HG02642 (cell line): ENCODE data around the gene USP6NL.

Source experiments
- ATAC-seq: cut with Tn5 transposase; IDR thresholded peaks from one replicate; pipeline ENCODE4 v1.9.1; 2021; ENCODE audit warnings: mild to moderate bottlenecking; ENCODE audit not compliant: unreplicated experiment, poor library complexity

USP6NL gene

DNA sequence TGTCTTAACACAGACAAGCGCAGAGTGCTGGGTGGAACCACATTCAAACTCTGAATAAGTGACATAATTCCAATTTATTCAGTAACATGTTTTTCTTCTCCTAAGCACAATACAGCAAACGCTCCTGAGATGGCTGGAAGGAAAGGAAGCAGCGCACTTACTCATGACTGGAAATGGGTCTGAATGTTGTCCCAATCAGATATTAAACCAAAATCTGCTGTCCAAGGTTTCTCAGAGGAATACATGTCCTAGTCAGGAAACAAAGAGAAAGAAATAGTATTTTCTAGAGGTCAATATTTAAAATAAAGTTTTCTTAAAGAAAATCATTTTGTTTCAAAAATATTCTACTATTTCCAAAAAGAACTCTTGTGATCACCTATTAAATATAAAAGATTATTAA, 14.0 kb downstream of the USP6NL start:
- no peak for ATAC-seq

DNA sequence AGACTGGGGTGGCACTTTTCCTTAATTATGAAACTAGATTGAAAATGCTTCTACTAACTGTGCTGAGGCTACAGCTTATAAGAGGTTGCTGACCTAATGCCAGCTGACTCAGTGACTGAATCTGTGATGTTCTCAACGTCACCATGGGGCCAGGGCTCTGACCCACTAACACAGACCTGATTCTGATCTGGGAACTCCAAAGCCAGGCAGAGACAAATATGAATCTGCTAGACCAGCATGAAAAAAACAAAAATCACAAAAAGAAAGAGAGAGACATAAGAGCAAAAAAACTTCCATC, 16.1 kb downstream of the USP6NL start:
- ATAC-seq: no peak

DNA sequence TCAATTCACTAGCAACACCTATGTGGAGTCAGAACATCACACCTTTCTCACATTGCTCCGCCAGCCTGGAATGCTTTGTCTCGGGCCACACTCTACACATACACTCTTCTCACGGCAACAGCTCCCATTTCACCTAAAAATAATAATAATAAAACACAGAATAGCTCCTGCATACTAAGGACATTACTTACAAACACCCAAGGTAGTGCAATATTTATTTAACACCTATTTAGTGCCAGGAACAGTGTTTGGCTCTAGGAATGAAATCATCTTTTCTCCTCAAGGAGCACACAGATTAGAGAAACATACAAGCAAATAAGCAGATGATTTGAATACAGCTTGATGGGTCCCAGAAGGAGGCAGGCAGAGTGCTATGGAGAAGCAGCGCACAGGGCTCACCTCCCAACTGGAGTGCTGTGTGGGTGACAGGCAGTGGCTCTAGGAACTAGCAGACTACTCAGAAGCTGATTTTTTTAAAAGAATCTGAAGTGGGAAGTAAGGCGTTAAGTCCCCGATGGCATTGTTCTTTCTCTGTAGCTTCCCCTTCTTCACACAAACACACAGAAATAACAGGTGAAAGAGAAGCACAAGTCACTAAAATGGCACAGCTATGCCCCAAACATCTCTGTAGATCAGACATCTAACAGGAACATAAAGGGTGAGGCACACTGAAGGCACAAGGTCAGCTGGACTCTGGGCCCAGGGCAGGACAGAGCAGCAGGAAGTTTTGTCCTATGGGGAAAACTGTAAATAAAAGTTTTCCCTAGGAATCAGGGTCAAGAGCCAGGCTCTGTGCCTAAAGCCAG, 16.7 kb downstream of the USP6NL start:
- ATAC-seq: no peak

DNA sequence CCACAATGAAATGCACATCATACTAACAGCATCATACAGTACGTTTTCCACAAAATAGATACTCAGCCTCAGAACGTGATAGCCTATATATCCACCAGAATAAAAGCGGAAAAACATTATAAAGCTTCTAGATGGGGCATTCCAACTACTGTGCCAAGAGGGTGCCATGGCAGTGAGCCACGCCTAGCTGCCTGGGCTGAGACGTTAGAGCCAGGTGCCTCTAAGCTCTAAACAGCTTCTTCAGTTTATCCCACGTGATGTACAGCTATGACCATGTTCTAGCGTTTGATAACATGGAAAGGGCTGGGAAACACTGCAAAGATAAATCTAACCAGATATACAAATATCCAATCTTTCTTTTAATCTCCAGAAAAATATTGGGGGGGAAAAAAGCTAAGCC, 17.8 kb downstream of the USP6NL start:
- no peak for ATAC-seq

DNA sequence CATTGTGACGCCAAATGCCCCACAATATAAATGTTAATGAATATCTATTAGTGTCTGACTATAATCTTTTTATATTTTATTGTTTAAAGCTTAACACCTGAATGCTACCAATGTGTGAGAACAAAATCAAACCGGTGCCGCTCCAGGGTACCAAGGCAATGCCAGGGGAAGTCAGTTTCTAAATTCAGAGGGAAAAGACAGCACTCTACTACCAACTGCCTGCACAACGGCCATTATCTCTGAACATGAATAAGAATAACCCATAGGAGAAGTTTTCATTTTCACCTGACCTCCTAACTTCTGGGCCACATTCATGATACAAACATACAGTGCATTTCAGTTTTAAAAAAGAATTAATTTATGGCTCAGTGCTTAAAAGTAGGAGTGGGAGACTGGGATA, 21.7 kb downstream of the USP6NL start:
- ATAC-seq: no peak

DNA sequence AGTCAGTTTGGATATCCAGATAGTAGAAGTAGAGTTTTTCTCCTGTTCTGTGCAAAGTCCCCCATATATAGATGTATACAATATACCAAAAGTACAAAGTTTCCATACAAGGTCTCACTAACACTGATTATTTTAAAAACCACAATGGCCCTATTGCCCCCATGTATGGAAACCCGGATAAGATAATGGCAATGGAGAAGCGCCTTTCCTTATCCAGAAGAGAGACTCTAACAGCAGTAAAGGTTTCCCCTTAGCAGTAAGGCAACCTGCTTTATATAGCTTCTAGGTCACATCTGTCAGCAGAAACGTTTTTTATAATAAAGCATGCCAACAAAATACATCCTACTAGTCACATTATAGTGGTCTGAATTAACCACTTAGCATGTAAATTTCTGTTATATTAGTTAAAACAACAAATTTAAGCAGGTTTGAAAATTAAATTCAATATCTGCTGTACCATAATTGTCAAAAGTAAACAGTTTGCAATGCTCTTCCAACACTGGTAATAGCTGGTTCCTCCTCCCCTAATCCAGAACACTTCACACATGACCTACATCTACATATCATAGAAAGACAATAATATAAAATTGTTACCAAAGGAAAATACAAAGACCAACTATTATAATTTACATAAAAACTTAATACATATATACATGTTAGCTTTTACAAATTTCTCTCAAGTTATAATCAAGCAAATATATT, 22.4 kb downstream of the USP6NL start:
- ATAC-seq: no peak

DNA sequence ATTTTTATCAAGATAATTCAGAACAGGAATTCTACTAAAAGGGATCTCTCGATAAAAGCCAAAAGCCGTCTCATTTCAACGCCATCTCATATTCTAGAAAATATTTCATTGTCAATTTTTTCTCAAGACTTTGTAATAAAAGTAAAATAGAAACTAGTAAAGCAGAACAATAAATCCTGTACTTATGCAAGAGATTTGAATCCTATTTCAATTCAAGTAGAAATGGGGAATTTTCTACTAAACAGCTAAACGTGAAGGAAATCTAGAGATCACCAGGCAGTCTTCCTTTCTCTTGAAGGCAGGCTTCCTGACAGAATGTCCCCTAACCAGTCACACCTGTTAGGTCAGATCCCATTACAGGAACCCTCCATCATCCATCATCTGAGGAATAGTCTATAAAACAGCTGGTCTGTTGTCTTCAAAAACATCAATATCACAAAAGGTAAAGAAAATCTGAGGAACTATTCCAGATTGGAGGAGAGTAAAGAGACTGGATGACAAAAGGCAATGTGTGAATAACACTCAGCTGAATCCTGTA, 23.7 kb downstream of the USP6NL start:
- ATAC-seq: no peak

DNA sequence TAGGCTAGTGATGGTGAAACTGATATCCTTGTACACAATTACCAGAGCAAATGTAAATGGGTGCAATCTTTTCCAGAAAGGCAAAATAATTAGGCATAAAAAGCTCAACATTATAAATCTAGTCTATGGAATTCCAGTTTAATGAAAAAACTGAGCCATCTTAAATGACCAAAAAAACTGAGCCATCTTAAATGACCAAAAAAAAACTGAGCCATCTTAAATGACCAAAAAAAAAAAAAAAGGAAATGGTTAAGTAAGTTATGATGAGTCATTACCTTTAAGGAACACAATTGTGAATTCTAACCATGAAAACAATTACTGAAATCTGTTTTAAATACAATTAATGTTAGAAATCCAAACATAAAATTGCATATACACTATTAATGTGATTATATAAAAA, 25.3 kb downstream of the USP6NL start:
- ATAC-seq: no peak

DNA sequence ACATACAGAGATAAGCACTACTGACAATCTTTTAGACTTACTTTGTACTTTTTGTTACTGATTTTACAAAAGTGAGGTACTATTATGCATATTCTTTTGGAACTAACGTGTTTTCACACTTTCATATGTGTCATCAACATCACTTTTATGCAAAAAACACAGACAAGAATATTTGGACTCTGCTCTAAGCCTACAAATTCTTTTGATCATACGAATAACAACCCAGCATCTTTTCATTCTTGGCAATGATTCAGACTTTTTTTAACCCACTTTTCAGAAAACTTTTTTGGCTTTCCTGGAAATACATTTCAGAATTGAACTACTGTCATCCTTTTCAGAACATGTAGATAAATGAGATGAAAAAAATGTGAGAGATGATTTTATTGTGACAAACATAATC, 30.2 kb downstream of the USP6NL start:
- ATAC-seq: no peak

DNA sequence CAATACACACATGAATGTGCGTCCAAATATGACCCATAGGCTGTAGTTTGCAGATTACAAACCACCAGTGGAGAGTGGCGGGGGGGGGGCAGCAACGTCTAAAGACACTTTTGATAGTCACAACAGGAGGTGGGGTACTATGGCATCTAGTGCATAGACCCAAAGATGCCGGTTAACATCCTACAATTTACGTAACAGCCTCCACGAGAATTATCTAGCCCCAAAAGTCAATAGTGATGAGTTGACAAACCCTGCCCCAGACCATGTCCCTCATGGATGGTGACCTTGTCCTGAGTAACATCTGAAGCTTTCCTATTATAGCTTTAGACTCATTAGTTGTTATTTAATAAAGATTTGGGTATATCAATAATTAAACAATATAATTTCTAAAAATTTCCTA, 31.6 kb downstream of the USP6NL start:
- no peak for ATAC-seq

DNA sequence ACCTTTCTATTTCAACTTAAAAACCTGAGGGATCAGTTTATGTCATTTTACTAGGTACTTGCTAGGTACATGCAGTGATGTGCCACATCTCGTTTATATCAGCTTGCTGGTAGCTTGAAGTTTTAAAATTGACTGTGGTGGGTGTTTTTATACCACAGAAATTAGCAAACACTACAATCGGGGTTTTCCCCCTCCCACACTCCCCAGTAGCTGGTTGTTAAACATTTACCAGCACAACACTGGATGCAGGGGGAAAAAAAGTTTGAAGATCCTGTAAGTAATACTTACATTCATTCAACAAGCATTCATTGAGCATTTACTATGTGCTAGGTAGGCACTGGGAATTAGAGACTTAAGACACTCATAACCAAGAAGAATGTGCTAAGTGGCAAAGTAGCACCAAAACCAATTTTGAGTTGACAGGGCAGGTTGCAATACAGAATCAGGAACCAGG, 32.6 kb downstream of the USP6NL start:
- ATAC-seq: peak; percentile 59

DNA sequence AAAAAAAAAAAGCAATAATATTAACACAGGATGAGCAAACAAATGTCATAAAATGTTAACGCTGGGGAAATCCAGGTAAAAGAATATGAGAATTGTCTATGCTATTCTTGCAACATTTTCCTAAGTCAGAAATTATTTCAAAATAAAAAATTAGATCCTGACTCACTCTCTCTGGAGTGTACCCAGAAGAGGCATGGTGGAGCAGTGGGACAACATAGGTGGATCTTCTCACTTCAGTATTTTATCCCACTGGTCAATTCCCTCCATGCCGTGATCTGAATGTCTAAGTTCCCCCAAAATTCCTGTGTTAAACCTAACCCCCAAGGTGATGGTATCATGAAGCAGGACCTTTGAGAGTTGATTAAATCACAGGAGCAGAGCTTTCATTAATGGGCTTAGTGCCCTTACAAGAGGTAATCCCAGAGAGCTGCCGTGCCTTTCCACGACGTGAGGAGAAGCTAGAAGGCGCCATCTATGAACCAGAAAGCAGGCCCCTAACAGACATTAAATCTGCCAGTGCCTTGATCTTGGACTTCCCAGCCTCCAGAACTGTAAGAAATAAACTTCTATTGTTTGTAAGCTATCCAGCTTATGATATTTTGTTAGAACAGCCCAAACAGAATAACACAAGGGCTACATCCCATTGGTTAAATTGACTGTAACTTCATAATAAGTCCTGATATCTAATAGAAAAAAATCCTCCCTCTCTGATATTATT, 35.2 kb downstream of the USP6NL start:
- no peak for ATAC-seq

DNA sequence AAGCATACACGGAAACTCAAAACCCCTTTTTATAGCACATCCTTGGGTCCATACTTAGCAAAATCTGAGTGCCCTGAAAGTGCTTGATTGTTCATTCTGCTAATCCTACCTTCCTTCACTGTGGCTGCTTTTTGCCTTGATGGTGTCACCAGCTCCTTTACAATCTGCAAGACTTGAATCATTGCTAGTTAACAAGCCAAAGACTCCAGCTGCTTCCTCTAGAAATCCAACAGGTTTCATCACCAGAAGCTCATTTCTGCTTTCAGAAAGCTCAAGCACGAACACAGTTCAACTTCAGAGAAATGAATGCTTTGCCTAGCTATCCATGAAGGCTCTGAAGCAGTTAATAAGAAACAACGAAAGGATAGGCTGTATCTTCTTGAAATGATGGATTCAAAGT, 38.0 kb downstream of the USP6NL start:
- ATAC-seq: peak; percentile 72

DNA sequence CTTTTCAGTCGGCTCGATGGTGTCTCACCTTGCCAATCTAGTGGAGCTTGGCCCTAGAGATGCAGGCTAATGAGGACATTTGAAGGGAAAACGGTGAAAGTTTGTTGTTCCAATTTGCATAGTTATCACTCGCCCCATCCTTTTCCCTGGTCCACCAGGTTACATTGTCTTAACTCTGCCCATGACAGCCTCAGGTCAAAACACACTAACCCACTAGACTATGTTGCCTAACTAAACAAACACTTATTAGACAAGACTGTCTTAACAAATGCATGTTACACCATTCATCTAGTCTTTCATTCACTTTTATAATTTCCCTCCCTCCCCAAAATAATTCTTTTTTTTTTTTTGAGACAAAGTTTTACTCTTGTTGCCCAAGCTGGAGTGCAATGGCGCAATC, 40.7 kb downstream of the USP6NL start:
- no peak for ATAC-seq

DNA sequence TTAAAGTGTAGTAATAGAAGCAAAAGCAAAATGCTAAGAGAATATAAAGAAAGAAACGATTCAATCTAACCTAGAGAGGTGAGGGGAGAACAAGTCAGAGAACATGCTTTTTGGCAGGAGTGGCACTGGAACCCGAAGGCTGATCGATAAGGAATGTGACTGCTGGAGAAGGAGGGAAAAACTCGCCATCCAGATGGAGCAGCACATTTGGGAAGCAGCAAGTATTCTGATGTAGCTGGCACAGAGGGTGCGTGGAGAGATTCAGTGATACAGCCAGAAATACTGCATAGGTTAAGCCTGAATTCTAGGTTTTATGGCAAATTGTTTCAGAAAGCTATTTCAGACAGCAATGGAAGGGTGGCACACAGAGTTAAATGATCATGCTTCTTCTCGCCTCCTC, 42.0 kb downstream of the USP6NL start:
- no peak for ATAC-seq

DNA sequence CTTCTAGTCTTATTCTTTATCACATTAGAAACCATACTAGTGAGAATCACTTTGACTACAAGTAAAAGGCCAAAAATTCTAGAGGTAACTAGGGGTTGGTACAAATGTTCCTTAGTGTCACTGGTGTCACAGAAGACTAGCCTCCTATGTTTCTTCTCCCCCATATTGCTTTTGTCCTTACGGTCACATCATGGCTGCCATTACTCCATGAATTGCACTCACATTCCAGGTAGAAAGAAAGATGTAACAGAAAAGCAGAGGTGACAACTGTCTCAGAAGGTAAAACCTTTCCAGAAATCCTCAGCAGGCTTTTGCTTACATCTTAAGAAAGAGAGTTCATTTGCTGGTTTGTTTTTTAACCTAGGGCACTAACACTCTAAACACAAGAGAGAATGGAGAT, 42.9 kb downstream of the USP6NL start:
- no peak for ATAC-seq

DNA sequence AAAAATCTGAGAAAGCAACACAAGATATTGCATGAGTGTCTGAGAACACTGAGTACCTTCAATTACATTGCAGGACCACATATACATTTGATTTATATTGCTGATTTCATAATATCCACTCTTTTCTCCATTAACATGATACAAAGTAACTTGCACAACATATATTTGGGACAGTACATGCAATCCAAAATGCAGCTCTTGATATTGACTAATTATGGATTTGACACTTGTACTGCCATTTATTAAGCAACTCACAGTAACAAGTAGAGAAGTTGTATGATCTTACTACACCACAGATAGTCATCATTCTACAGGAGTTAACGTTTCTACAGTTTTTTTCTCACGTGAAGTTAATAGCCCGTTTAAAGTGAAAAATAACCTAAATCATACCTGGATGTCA, 46.7 kb downstream of the USP6NL start:
- no peak for ATAC-seq

DNA sequence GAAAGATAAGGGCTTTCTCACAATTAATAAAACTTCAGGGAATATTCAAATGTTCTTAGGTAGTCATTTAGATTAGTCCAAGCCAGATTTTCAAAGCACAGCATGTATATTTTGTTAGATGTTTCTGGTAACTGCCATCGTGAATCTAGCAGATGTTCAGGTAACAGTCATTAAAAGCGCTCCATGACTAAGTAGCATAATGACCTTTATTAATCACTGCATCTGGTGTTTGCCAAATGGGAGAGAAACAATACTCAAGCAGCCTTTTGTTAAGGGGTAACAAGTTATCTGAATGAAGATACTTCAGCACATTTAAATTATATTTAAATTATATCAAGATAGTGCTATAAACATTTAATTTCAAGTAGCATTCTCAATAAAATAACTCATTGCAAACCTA, 47.5 kb downstream of the USP6NL start:
- ATAC-seq: no peak

DNA sequence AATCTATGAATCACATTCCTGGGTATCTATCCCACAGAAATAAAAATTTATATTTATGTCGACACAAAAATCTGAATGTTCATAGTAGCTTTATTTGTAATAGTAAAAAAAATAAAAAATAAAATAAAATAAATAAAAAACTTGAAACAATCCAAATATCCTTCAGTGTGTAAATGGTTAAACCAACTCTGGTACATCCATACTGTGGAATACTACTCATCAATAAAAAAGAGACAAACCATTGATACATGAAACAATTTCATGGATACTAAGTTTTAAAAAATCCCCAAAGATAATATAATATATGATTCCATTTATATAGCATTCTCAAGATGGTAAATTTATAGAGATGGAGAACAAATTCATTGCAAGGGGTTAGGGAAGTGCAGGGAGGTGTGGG, 48.6 kb downstream of the USP6NL start:
- ATAC-seq: no peak

DNA sequence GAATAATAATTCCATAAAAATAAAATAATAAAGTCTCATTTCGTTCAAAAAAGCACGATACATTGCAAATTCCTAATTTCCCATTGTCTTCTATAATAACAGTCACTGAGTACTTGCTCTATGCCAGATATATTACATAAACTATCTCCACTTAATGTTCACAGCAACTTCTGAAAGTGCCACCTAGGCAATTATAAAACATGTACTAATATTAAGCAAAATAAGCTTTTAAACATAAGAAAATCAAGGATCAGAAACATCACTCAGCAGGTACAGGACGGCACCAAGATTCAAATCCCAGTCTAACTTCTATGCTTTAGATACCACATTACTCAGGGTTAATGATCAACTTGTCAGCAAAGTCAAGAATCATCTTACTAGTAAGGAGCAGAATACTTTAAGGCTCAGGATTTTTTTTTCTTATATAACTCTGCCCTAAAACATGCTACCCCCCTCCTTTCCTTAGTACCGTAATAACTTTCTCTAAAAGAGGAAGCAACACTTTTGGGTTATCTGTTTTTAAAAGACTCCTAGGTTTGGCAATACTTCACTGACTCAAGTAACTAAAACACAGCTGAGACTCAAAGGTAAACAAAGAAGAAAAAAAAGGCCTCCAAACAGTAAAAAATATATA, 51.3 kb downstream of the USP6NL start:
- ATAC-seq: peak; percentile 81

DNA sequence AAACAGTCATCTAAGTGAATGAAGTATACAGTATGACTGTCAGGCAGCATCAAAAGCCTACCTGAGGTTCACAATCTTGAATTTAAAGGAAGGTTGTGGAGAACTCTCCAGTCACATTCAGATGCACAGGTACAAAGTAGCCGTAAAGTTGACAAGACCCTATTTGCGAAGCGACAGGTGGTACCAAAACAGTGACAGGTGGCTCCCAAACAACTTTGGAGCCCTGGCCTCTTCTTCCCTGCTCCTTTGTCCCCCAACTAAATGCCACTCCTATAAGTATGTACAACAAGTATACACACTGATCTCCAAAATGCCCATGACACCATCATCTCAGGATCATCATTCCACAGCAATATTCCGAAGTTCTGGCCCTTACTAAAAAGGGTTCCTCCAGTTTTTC, 53.5 kb downstream of the USP6NL start:
- no peak for ATAC-seq
